GM21515 (cell line): ENCODE results near the gene XPO4.
A peak's percentile ranks its signal among the peaks of the same experiment; 100 is the strongest.
"Not testable (repeated sequence)": the region's sequence is repeated elsewhere in the genome, so short reads cannot be mapped to it uniquely, and the experiment has no call there.

Experiments
- ATAC-seq: cut with Tn5 transposase; IDR thresholded peaks from one replicate; pipeline ENCODE4 v1.9.1; 2021; ENCODE audit not compliant: unreplicated experiment

The XPO4 gene

GRCh38 chr13:20789665-20790064, 112.9 kb downstream of the XPO4 start:
- no peak for ATAC-seq

- ATAC-seq: no peak
Observed at GRCh38 chr13:20788312-20788711, 114.2 kb downstream of the XPO4 start.

GRCh38 chr13:20787180-20787579, 115.4 kb downstream of the XPO4 start:
- no peak for ATAC-seq

GRCh38 chr13:20782116-20782708, 120.3 kb downstream of the XPO4 start:
- peak; percentile 69 for ATAC-seq

GRCh38 chr13:20780317-20780716, 122.2 kb downstream of the XPO4 start:
- no peak for ATAC-seq

- ATAC-seq: no peak
Observed at GRCh38 chr13:20779405-20779804, 123.1 kb downstream of the XPO4 start.

GRCh38 chr13:20778311-20778710, 124.2 kb downstream of the XPO4 start:
- no peak for ATAC-seq

- ATAC-seq: no peak
Observed at GRCh38 chr13:20776751-20777150, 125.8 kb downstream of the XPO4 start.

GRCh38 chr13:20775961-20776360, 126.6 kb downstream of the XPO4 start:
- no peak for ATAC-seq

- no peak for ATAC-seq
Observed at GRCh38 chr13:20774746-20775145, 127.8 kb downstream of the XPO4 start.

GRCh38 chr13:20773194-20774080, 129.1 kb downstream of the XPO4 start, which contains the start of gene EEF1AKMT1:
EEF1AKMT1 (minus strand) TSS chr13:20773961; CDS start chr13:20757598, 16,363 bp downstream.
- ATAC-seq: peak; percentile 87

- no peak for ATAC-seq
Observed at GRCh38 chr13:20772401-20773131, 130.0 kb downstream of the XPO4 start.

GRCh38 chr13:20769834-20770233, 132.7 kb downstream of the XPO4 start:
- ATAC-seq: no peak

- ATAC-seq: no peak
Observed at GRCh38 chr13:20769091-20769490, 133.5 kb downstream of the XPO4 start.

- ATAC-seq: no peak
Observed at GRCh38 chr13:20767309-20767943, 135.1 kb downstream of the XPO4 start.

- no peak for ATAC-seq
Observed at GRCh38 chr13:20760872-20761271, 141.7 kb downstream of the XPO4 start.

- no peak for ATAC-seq
Observed at GRCh38 chr13:20754009-20754408, 148.5 kb downstream of the XPO4 start.

- no peak for ATAC-seq
Observed at GRCh38 chr13:20749377-20749776, 153.2 kb downstream of the XPO4 start.

GRCh38 chr13:20743830-20744404, 158.6 kb downstream of the XPO4 start:
- ATAC-seq: not testable (repeated sequence)

GRCh38 chr13:20740021-20740420, 162.5 kb downstream of the XPO4 start:
- no peak for ATAC-seq

- no peak for ATAC-seq
Observed at GRCh38 chr13:20738616-20739015, 163.9 kb downstream of the XPO4 start.
